Measurements from ENCODE around the gene FRMD1. TPM values are rescaled to one million over a fixed set of nuclear protein-coding genes. Genes with fewer than 3 reads are reported as not detected.

Gene FRMD1
- total RNA-seq = not detected
- long read RNA-seq, partial matches to known transcripts = 0 of 1 reads
- long read RNA-seq, other reads (novel, unspliced or antisense) = 1 of 1 reads

- intact Hi-C loops (cut with DNase I) = no loop called here
- DNase-seq (ENCODE audit: low spot score) = no peak
These were observed at the start of gene FRMD1 for GRCh38 chr6:168078943-168079405. FRMD1 (minus strand) TSS chr6:168079212; CDS start chr6:168079094, 118 bp downstream.

GRCh38 chr6:168128006-168128630 lies 49.1 kb upstream of the FRMD1 start:
- DNase-seq (ENCODE audit: low spot score) = no peak
- intact Hi-C loops (cut with DNase I) = no loop called here

GRCh38 chr6:168127384-168127868 lies 48.4 kb upstream of the FRMD1 start:
- no peak for DNase-seq (ENCODE audit: low spot score)
- intact Hi-C loops (cut with DNase I) = no loop called here

- no peak for DNase-seq (ENCODE audit: low spot score)
- intact Hi-C loops (cut with DNase I) = no loop called here
These were observed 47.8 kb upstream of the FRMD1 start for GRCh38 chr6:168126566-168127383.

GRCh38 chr6:168125429-168126001 lies 46.5 kb upstream of the FRMD1 start:
- no peak for DNase-seq (ENCODE audit: low spot score)
- intact Hi-C loops (cut with DNase I) = no loop called here

- intact Hi-C loops (cut with DNase I) = no loop called here
- no peak for DNase-seq (ENCODE audit: low spot score)
These were observed 45.9 kb upstream of the FRMD1 start for GRCh38 chr6:168124921-168125320.

GRCh38 chr6:168124158-168124557 lies 45.1 kb upstream of the FRMD1 start:
- intact Hi-C loops (cut with DNase I) = no loop called here
- no peak for DNase-seq (ENCODE audit: low spot score)

- DNase-seq (ENCODE audit: low spot score) = no peak
- intact Hi-C loops (cut with DNase I) = no loop called here
These were observed 44.3 kb upstream of the FRMD1 start for GRCh38 chr6:168123165-168123911.

GRCh38 chr6:168122521-168122920 lies 43.5 kb upstream of the FRMD1 start:
- no peak for DNase-seq (ENCODE audit: low spot score)
- intact Hi-C loops (cut with DNase I) = no loop called here

- intact Hi-C loops (cut with DNase I) = no loop called here
- no peak for DNase-seq (ENCODE audit: low spot score)
These were observed 43.0 kb upstream of the FRMD1 start for GRCh38 chr6:168122011-168122410.

- intact Hi-C loops (cut with DNase I) = no loop called here
- DNase-seq (ENCODE audit: low spot score) = no peak
These were observed 42.3 kb upstream of the FRMD1 start for GRCh38 chr6:168121303-168121665.

- intact Hi-C loops (cut with DNase I) = no loop called here
- no peak for DNase-seq (ENCODE audit: low spot score)
These were observed 41.6 kb upstream of the FRMD1 start for GRCh38 chr6:168120390-168121302.

GRCh38 chr6:168119539-168119938 lies 40.5 kb upstream of the FRMD1 start:
- intact Hi-C loops (cut with DNase I) = loop anchor here (5.0 to 10.0 kb wide), 3 partner anchors 57 to 212 kb away; partner anchors contain the start of gene KIF25
- no peak for DNase-seq (ENCODE audit: low spot score)

- intact Hi-C loops (cut with DNase I) = loop anchor here (5.0 to 10.0 kb wide), 3 partner anchors 57 to 212 kb away; partner anchors contain the start of gene KIF25
These were observed 39.9 kb upstream of the FRMD1 start for GRCh38 chr6:168118935-168119334.

GRCh38 chr6:168117942-168118341 lies 38.9 kb upstream of the FRMD1 start:
- DNase-seq (ENCODE audit: low spot score) = no peak
- intact Hi-C loops (cut with DNase I) = loop anchor here (5.0 to 10.0 kb wide), 3 partner anchors 56 to 211 kb away; partner anchors contain the start of gene KIF25

More at GRCh38 chr6:168118935-168119334, 39.9 kb upstream of the FRMD1 start:
- no peak for DNase-seq (ENCODE audit: low spot score)

GRCh38 chr6:168116975-168117899 lies 38.2 kb upstream of the FRMD1 start:
- intact Hi-C loops (cut with DNase I) = loop anchor here (5.0 to 10.0 kb wide), 3 partner anchors 55 to 210 kb away; partner anchors contain the start of gene KIF25

GRCh38 chr6:168116438-168116974 lies 37.5 kb upstream of the FRMD1 start:
- intact Hi-C loops (cut with DNase I) = loop anchor here (5.0 to 10.0 kb wide), 3 partner anchors 54 to 209 kb away; partner anchors contain the start of gene KIF25
- DNase-seq (ENCODE audit: low spot score) = no peak

More at GRCh38 chr6:168116975-168117899, 38.2 kb upstream of the FRMD1 start:
- DNase-seq (ENCODE audit: low spot score) = no peak

Measured in cardiac septum (tissue), 1 donor.